OCI-M1 (cell line): ENCODE data around the gene CCDC13.
A peak's percentile ranks its signal among the peaks of the same experiment; 100 is the strongest.

Source experiments
- DNase-seq: peaks from one replicate; lab custom pipeline; 2025; lab: John Stamatoyannopoulos, UW

Gene CCDC13

DNA sequence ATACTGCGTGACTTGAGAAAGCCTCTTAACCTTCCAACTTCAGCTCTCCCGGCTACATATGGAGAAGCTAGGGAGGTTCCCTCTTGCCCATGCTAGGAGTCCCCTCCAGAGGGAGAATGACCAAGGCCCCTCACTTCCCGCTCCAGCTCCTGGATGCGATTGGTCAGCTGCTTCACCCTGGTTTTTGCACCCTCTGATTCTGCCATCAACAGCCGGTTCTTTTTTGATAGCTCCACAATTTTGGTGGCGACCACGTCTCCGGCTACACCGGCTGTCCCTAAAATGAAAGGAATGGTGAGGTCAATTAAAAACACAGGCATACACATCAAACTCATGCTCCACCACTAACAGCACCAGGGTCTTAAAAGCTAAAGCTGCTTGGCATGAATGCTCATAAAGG lies 20.6 kb downstream of the CCDC13 start:
- DNase-seq, result no peak

DNA sequence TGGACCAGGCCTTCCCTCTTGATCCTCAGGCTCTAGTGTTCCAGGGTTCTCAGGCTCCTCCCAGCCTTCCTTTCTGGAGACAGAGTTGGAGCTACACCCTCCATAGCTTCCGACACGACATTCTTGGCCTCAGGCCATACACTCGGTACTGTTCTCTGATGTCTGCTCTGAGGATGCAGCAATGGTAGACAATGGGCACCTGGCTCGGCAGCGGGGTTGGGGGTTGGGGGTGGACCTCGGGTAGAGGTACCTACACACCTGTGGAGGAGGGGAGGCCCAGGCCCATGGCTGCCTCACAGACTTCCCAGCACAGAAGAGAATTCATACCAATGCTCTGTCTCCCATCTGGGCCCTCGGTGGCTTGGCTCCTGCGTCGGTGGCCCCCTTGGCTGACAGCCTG lies 21.4 kb downstream of the CCDC13 start:
- DNase-seq, result no peak

DNA sequence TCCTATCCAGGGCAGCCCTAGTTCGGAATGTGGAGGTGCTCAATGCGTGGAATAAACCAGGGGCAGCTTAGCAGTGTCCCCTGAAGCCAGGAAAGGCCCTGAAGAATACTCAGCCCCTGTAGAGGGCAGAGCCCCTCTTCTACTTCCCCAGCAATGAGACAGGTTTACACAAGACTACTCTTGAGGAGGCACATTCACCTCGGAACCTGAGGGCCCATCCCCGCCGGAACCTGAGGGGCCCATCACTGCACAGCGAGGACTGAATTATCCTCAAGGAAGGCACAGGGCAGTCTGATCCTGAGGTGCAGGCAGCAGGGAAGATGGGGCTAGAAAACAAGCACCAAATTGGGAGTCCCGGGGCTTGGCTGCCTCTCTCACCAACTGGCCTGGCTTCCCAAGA lies 22.2 kb downstream of the CCDC13 start:
- no peak for DNase-seq

DNA sequence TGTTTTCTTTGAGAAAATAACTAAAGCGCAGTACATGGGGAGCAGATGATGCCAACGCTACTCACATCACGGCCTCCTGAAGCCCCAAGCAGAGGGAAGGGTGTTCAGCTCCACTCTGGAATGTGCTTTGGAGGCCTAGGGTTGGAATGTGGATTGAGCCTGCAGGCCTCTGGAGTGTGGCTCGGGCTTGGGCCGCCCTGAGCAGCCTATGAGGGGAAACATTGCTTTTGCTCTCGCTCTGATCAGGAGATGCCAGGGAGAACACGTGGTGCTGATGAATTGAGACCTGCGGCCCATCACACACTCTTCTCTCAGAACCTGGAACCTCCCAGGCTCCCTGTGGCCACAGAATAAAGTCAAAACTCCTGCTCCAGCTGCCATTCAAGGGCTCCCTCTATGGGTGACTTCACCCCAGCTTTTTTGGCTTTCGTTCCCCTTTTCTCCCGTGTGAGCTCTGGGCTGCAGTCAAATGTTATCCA lies 23.3 kb downstream of the CCDC13 start:
- peak; percentile 68 for DNase-seq

DNA sequence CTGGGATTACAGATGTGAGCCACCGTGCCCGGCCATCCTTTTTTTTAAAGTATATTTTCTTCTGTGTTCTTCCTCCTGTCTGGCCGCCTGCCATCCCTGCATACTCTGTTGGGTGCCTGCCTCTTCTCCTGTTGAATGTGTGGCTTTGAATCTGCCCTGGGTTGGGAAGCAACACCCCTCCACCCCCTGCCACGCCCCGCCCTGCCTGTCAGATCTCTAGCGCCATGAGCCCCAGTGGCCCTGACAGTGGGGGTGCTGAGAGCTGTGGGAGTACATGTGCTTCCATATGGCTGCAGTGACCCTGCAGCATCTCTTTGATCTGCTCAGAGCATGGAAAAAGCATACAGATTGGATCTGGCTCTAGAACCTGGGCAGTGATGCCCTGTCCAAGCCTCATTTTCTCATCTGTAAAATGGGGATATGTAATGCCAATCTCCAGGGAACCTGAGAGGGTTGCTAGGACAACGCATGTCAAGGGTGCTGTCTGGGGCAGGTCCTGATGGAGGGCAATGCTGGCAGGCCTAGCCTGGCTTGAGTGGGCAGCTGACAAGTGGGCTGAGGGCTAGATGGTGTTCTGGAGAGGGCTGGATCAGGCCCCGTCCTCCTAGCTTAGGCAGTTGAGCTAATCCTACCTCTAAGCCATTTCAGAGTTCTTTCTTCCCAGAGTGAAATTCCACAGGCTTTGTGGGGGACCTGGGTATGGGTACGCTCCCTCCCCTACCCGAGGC lies 23.9 kb downstream of the CCDC13 start:
- no peak for DNase-seq

DNA sequence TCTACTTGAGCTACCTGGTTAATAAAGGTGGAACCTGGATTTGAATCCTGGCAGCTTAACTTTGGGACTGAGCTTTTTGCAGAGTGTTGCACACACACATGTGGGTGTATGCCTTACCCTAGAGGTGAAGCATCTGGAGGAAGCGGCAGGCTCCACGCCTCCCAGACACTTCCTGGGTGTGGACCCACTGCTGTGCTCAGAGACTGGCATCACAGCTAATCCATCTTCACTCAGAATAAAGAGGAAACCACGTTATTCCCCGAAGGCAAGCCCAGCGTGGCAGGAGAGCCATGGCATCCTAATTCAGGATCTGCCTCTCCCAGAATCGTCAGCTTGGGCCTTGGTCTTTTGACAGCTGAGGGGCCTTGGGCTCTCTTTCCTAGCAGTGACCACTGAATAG lies 25.5 kb downstream of the CCDC13 start:
- DNase-seq, result no peak

DNA sequence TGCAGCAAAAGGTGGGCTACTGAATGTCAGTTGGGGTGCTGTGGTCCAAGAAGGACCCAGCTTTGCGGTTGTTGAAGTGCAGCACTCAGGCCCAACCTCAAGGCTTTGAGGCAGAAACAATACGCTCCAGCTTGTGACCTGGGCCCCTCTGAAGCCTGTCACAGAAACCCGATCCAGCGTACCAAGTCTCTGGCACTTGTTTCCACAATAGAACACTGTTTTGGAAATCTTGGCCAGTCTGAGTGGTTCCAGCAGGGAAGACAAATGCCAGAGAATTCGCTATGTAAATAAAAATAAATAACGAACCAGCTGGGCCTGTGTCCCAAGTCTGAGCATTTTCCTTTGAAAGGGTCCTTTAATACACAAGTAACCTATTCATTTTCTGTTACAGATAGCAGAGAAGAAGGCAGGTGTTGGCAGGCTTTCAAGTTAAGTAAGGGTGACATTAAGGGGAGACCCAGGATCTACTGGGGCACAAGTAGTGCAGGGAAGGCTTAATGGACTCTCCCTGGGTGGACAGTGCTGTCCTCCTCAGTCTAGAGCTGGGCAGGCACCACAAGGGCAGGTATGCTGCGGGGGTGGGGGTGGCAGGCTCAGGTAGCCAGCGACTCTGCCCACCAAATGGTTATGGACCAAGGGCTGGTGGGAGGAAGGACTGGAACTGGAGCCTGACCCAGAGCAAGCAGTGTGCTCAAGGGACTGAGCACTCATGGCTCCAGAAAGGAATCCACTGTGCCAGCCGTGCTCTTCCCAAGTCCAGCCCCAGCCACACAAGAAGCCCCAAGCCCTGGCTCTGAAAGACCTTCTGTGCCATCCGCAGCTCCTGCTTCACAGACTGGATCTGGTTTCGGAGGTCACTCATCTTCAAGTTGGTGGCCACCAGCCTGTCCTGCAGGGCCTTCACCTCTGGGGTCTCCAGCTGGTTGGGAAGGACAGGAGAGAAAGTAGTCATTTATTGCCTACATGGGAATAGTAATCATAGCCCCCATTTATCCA lies 26.3 kb downstream of the CCDC13 start:
- DNase-seq, result no peak

DNA sequence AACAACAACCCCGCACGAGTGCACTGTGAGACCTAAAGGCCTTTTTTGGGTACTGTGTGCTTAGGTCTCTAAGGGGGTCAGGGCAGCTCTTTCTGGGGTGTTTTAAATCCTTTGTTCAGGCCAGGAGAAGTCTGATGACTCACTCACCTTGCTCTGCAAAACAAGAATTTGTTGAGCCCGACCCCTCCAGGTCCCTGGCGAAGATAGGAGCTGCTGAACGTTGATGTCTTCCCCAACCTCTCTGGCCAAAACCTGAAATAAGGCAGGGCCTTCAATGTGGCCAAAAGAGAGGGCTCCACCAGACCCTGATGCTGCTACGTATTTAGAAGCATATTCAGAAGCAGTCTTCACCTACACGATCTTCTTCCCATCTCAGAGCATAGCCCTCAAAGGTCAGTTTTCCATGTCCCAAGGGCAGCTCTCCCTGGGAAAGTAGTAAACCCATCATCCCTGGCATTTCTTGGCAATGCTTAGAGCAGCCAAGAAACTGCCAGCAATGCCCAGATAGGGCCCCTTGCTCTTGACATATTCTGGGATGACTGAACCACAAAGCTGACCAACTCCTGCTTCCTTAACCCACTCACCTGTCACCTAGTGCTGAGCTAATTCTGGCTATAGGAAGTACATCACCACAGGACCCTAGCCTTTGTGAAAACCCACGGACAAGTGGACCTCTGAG lies 27.1 kb downstream of the CCDC13 start:
- DNase-seq, result no peak

DNA sequence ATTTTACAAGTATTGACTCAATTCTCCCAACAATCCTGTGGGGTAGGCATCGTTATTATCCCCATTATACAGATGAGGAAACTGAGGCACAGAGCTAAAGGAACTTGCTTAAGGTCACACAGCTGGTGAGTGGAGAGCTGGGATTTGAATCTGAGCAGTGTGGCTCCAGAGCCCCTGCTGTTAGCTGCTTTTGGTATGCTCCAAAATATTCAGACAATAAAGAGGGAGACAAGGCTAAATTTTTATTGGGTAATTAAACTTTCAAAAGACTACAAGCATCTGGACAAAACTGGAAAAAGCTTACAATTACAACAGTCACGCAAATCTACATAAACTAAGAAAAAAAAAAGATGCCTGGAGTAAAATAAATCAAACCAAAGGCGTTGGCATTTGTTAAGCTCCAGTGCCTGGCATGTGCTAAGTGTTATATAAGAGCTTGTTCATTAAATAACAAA lies 27.7 kb downstream of the CCDC13 start:
- no peak for DNase-seq

DNA sequence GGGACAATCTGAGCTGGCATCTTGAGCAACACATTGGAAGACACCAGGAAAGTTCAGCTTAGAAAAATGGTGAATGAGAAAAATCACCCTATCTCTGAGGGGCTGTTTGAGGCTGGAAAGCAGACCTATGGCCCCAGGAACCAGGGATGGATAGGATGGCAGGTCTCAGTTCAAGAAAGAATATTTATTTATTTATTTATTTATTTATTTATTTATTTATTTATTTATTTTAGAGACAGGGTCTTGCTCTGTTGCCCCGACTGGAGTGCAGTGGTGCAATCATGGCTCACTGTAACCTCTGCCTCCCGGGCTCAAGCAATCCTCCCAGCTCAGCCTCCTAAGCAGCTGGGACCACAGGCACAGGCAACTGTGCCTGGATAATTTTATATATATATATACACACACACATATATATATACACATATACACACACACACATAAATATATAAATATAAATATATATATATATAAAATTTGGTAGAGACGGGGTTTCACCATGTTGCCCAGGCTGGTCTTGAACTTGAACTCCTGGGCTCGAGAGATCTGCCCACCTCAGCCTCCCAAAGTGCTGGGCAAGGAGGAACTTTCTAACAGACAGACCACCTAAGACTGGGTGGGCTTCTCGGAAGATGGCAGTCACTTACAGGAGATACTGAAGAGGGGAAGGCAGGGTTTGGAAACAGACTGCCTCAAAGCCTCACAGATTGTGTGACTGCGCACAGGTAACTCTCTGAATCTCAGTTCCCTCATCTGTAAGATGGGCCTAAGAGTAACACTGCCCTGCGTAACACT lies 29.7 kb downstream of the CCDC13 start:
- DNase-seq, result no peak

DNA sequence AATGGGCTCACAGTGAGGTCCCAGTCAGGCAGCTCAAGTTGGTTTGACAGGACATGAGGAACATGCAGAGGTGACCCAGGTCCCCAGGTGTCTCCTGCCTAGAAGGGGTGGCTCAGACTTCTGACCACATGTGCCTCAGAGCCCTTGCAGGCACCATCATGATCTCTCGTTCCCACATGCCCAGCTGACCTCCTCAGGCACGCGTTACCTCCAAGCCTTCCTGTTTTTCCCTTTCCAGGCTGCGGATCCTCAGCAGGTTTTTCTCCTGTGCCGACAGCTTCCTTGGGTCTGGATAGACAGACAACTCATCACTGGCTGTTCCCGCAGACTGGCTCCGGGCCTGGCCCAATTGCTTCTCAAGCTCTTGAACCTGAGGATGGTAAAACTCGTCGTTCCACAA lies 30.4 kb downstream of the CCDC13 start:
- no peak for DNase-seq

DNA sequence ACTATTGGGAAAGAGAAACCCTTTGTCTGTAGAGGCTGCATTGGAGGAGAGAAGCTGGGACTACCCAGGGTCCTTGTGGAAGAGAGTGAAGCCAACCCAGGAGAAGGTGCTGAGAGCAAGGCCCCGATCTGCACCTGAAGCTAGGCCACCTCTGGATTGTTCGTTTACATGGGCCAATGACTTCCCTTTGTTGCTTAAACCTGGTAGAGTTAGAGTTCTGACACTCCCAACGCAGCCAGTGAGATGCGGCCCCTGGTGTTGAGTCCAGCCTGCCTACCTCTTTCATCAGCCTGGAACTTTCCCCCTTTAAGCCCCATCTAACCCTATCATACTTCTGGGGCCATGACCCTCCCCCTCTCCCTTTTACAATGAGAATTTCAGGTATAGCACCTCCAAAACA lies 30.8 kb downstream of the CCDC13 start:
- DNase-seq, result no peak

DNA sequence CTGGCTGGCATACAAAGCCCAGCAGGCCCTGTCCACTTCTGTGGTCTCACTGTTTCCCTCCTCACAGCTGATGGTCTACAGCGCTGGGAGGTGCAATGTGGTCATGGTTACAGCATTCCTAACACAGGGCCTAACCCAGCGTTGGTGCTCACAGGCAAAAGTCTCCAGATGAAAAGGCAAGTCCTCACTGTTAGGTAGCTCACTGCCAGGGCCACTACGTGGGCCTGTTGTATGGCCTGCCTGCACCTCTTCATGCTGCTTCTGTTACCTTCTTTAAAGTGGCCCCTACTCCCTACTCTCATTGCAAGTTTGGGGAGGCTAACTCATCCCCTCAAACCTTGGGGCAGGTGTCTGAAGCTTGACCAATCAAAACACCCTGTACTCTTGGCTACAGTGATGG lies 31.3 kb downstream of the CCDC13 start:
- DNase-seq, result no peak

DNA sequence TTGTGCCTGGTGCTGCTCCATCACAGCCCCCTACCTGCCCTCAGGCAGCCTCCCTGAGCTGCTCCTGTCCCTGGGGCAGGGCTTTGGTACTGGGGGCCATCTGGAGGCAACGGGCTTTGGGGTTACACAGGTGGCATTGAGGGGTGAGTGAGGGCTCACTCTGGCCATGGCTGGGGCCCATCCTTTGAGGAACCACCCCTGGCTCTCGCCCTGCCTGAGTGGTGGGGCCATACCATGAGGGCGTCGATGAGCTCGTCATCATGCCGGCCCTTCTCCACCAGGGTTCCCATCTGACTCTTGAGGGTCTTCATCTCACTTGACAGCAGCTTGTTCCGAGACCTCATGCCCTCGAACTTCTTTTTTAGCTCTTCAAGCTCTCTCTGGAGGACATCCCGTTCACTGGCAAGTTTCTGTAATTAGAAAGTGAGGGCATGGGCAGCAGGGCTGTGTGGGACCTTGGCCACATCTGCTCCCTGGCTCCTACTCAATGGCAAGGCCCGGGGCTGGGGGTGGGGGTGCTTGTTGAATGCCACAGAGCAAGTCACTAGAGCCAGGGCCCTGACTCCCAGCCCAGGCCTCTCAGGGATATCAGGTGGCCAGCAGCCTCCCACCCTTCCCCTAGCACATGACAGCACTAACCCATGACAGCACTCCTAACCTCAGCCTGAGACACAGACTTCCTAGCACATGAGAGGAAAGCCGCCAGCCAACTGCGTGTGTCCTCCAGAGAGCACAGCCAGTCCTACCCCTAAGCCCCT lies 33.5 kb downstream of the CCDC13 start:
- peak; percentile 5 for DNase-seq

DNA sequence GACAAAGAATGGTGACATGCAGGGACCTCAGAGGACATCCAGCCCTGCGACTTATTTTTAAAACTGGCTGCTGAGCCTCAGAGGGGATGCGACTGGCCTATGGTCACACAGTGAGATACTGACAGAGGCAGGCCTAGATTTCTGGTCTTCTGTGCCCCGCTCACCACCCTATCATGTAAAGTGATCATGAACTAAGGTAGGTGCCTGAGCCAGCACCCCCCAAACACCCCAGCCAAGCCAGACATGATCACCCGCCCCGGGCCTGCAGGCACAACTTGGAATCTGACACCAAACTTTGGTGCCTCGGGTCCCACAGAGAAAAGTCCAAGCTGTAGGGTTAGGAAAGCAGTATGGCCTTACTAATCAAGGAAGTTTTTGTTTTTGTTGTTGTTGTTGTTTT lies 36.5 kb downstream of the CCDC13 start:
- no peak for DNase-seq

DNA sequence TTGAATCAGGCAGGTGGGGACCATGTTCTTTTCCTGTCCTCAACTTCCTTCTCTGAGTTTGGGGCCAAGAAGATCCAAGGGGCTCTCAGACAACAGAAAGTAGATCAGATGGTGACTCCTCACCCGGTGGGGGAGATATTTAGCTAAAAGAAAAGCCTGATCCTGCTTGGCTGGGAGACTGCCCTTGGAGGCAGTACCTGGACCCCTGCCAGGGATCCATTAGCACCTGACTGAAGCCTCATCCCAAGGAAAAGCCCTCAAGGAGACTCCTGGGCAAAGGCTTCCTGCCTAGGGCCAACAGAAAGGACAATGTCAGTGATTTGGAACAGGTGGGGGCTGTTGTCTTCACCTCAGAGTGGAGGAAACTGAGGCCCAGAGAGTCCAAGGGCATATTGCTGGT lies 37.0 kb downstream of the CCDC13 start:
- DNase-seq, result no peak

DNA sequence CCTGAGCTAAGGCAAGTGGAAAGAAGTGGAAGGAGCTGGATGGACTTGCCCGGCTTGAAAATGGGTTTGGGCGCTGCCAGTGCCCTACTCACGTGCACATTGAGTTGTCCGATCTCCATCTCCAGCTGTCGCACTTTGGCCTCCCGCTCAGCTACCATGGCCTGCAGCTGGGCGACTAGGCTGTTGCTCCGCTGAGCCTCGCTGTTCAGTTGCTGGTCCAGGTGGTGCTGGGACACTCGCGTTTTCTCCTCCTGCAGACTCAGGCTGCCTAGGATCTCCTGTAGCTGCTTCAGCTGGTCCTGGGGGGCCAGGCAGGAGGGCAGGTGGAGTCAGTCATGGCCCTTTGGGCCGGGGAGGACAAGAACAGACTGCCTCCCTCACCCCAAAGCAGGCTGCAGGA lies 37.4 kb downstream of the CCDC13 start:
- DNase-seq, result no peak

DNA sequence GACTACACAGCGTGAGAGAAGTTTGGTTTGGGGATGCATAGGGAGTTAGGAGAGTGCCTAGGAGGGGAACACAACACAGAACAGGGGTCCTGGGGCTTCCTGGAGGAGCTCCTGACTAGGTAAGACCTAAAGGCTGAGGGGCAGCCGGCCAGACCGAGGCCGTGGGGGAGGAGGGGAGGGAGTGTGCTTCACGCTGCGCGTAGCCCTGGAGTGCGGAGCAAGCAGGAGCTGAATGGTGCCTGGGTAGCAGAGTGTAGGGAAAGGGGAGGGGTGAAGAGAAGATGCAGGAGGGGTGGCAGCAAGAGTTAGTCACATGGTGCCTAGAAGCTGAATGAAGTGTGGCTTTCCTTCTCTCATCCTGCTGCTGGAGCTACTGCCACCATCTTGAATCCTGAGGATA lies 38.0 kb downstream of the CCDC13 start:
- DNase-seq, result no peak

DNA sequence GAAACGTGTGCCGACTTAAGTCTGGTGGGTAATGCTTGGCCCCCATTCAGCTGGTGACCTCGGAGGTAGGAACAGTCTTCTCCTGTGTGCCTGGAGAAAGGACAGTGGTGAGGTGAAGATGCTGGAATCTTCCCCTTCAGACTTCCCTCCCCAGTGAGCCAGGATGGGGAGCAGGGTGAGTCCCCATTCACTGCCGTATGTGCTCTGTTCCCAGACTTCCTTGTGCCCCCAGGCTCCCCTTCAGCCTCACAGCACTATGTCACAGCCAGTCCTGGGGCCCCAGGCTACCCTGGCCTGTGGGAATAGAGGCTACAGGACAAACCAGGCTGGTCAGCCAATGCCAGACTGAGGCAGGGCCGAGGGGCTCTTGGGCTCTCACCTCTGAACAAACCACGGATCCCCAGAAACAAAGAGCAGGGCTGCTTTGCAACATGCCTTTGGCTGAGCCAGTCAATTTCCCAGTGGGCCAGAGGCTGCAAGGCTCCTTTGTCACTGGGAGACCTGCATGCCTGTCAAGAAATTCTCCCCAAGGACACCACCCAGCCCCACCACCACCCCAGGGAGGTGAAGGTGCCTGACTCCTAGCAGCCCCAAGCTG lies 38.7 kb downstream of the CCDC13 start:
- no peak for DNase-seq

DNA sequence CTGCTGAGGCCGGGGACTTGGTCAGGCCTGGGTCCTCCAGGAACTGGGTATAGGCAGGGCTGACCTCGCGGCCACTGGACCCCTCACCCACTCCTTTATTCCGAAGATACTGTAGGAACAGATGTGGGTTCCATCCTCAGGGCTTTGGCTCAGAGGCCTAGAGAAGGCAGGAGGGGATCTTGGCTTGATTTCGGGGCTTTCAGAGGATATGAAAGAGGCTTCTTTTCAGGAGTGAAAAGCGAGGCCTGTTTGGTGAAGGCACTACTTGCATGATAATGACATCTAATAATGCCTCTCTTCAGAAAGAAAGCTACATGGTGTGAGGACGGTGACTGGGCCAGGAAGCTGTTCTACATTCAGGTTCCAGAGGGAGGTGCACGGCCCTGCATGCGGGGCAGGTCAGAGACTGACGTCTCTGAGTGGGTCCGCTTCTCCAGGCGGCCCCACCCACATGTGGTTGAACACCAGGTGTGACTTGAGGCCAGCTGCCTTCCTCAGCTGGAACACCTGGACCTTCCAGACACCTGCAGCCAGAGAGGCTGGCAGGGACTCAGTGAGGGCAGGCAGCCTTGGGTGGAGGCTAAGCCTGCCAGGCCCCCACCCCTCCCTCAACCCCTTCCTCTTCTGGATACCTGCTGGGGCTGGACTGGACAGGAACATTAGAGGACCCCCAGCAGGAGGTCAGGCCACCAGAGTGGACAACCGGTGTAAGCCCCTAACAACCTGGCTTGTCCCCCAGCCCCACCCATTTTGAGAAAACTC lies 39.4 kb downstream of the CCDC13 start:
- DNase-seq, result no peak
